SU-DHL-6 (cell line): ENCODE measurements around the gene EML1.

ENCODE experiments used
- CTCF ChIP-seq: fragments of 200-600 bp; sonication (generic); IDR thresholded peaks from one replicate; pipeline ENCODE4 v1.5.1; 2017; ENCODE audit warnings: antibody characterized with exemption, mild to moderate bottlenecking, low read length, moderate library complexity; ENCODE audit not compliant: insufficient read depth, poor library complexity, severe bottlenecking
- EZH2phosphoT487 ChIP-seq: fragments of 200-600 bp; sonication (generic), shearing (Covaris generic); conservative IDR thresholded peaks from 2 replicates; pipeline ENCODE4 v1.6.1; 2018; ENCODE audit warnings: mild to moderate bottlenecking, antibody characterized with exemption, low read length, moderate library complexity, mixed read lengths

GRCh38 chr14:99831303-99831702, 38.1 kb downstream of the EML1 start:
- no peak for TF ChIP-seq CTCF
- no peak for TF ChIP-seq EZH2phosphoT487
